ENCODE data around the gene TRIO.

TRIO gene

GRCh38 chr5:14557791-14558415, 414.8 kb downstream of the TRIO start:
- DNase-seq (ENCODE audit: low spot score) = no peak

All from LoVo (cell line).